Measurements from ENCODE around the gene PLCH1. TPM values are rescaled to one million over a fixed set of nuclear protein-coding genes. Genes with fewer than 3 reads are reported as not detected.

The PLCH1 gene
- total RNA-seq, 1 donor from 2014 or later = 7.6 TPM

- TF ChIP-seq CTCF (conservative IDR thresholded peaks at IDR 0.05) = no peak
- no peak overlapping the region for H3K27ac Mint-ChIP-seq
- H3K4me1 Mint-ChIP-seq (ENCODE audit: unreplicated experiment) = no peaks in the 10 kb centered on the region
- no peaks in the 10 kb centered on the region for H3K9me3 Mint-ChIP-seq
- no peak for DNase-seq (ENCODE audit: extremely low spot score, unreplicated experiment)
- no peak overlapping the region for H3K4me3 Mint-ChIP-seq
- no peaks in the 10 kb centered on the region for H3K36me3 Mint-ChIP-seq
- H3K27me3 Mint-ChIP-seq = no peaks in the 10 kb centered on the region
These were observed 282.2 kb downstream of the PLCH1 start for GRCh38 chr3:155462672-155463071.

- Mint-ChIP-seq H3K9me3 (no peaks in the 10 kb centered on the region), H3K27ac (no peak overlapping the region), H3K36me3 (no peaks in the 10 kb centered on the region), H3K27me3 (no peaks in the 10 kb centered on the region), H3K4me1 (ENCODE audit: unreplicated experiment) (no peaks in the 10 kb centered on the region), H3K4me3 (no peak overlapping the region)
- DNase-seq (ENCODE audit: extremely low spot score, unreplicated experiment) = no peak
- TF ChIP-seq CTCF (conservative IDR thresholded peaks at IDR 0.05) = no peak
These were observed 287.3 kb downstream of the PLCH1 start for GRCh38 chr3:155457591-155457990.

- no peak for DNase-seq (ENCODE audit: extremely low spot score, unreplicated experiment)
- no peak overlapping the region for H3K27ac Mint-ChIP-seq
- no peak overlapping the region for H3K4me3 Mint-ChIP-seq
- no peaks in the 10 kb centered on the region for H3K9me3 Mint-ChIP-seq
- H3K27me3 Mint-ChIP-seq = no peaks in the 10 kb centered on the region
- no peaks in the 10 kb centered on the region for H3K4me1 Mint-ChIP-seq (ENCODE audit: unreplicated experiment)
- H3K36me3 Mint-ChIP-seq = no peaks in the 10 kb centered on the region
- no peak for TF ChIP-seq CTCF (conservative IDR thresholded peaks at IDR 0.05)
These were observed 289.1 kb downstream of the PLCH1 start for GRCh38 chr3:155455765-155456164.

- H3K36me3 Mint-ChIP-seq = no peaks in the 10 kb centered on the region
- H3K9me3 Mint-ChIP-seq = no peaks in the 10 kb centered on the region
- H3K4me3 Mint-ChIP-seq = no peak overlapping the region
- H3K4me1 Mint-ChIP-seq (ENCODE audit: unreplicated experiment) = no peaks in the 10 kb centered on the region
- TF ChIP-seq CTCF (conservative IDR thresholded peaks at IDR 0.05) = no peak
- H3K27ac Mint-ChIP-seq = no peak overlapping the region
- DNase-seq (ENCODE audit: extremely low spot score, unreplicated experiment) = no peak
- H3K27me3 Mint-ChIP-seq = no peaks in the 10 kb centered on the region
These were observed 291.4 kb downstream of the PLCH1 start for GRCh38 chr3:155453512-155453911.

- Mint-ChIP-seq H3K4me1 (ENCODE audit: unreplicated experiment) (no peaks in the 10 kb centered on the region), H3K27ac (no peak overlapping the region), H3K36me3 (no peaks in the 10 kb centered on the region), H3K9me3 (no peaks in the 10 kb centered on the region), H3K27me3 (no peaks in the 10 kb centered on the region), H3K4me3 (no peak overlapping the region)
- DNase-seq (ENCODE audit: extremely low spot score, unreplicated experiment) = no peak
- TF ChIP-seq CTCF (conservative IDR thresholded peaks at IDR 0.05) = no peak
These were observed 295.1 kb downstream of the PLCH1 start for GRCh38 chr3:155449613-155450267.

GRCh38 chr3:155448531-155448930 lies 296.3 kb downstream of the PLCH1 start:
- no peak for TF ChIP-seq CTCF (conservative IDR thresholded peaks at IDR 0.05)
- H3K9me3 Mint-ChIP-seq = no peaks in the 10 kb centered on the region
- H3K4me3 Mint-ChIP-seq = no peak overlapping the region
- DNase-seq (ENCODE audit: extremely low spot score, unreplicated experiment) = no peak
- no peaks in the 10 kb centered on the region for H3K27me3 Mint-ChIP-seq
- no peaks in the 10 kb centered on the region for H3K4me1 Mint-ChIP-seq (ENCODE audit: unreplicated experiment)
- H3K36me3 Mint-ChIP-seq = no peaks in the 10 kb centered on the region
- H3K27ac Mint-ChIP-seq = no peak overlapping the region
